PC-9 (cell line): ENCODE data around the gene GOLIM4.

ENCODE experiments used
- EZH2 ChIP-seq: fragments of 200-600 bp; sonication (generic); IDR thresholded peaks from 2 replicates; pipeline ENCODE4 v1.8.0; 2017; ENCODE audit warnings: antibody characterized with exemption, low read depth
- TF ChIP-seq, protein P1 (sequence below): fragments of 200-600 bp; sonication (generic); conservative IDR thresholded peaks from 2 replicates; pipeline ENCODE4 v1.6.1; 2017; ENCODE audit warnings: mixed run types, antibody characterized with exemption, mild to moderate bottlenecking, moderate library complexity

DNA sequence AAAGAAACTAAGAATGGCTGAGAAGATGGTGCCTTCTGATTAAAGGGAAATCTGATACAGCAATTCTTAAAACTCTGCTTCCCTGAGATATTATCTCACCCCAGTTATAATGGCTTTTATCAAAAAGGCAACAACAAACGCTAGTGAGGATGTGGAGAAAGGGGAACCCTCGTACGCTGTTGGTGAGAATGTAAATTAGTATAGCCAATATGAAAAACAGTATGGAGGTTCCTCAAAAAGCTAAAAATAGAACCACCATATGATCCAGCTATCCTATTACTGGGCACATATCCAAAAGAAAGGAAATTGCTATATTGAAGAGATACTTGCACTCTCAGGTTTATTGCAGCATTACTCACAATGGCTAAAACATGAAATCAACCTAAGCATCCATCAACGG, 65.1 kb downstream of the GOLIM4 start:
- TF ChIP-seq, protein P1, sequence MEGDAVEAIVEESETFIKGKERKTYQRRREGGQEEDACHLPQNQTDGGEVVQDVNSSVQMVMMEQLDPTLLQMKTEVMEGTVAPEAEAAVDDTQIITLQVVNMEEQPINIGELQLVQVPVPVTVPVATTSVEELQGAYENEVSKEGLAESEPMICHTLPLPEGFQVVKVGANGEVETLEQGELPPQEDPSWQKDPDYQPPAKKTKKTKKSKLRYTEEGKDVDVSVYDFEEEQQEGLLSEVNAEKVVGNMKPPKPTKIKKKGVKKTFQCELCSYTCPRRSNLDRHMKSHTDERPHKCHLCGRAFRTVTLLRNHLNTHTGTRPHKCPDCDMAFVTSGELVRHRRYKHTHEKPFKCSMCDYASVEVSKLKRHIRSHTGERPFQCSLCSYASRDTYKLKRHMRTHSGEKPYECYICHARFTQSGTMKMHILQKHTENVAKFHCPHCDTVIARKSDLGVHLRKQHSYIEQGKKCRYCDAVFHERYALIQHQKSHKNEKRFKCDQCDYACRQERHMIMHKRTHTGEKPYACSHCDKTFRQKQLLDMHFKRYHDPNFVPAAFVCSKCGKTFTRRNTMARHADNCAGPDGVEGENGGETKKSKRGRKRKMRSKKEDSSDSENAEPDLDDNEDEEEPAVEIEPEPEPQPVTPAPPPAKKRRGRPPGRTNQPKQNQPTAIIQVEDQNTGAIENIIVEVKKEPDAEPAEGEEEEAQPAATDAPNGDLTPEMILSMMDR, result no peak
- no peak for TF ChIP-seq EZH2
